ENCODE measurements around the gene JMJD1C.

GRCh38 chr10:63470928-63471327 is 5.2 kb upstream of the JMJD1C start:
- TF ChIP-seq, protein P1, sequence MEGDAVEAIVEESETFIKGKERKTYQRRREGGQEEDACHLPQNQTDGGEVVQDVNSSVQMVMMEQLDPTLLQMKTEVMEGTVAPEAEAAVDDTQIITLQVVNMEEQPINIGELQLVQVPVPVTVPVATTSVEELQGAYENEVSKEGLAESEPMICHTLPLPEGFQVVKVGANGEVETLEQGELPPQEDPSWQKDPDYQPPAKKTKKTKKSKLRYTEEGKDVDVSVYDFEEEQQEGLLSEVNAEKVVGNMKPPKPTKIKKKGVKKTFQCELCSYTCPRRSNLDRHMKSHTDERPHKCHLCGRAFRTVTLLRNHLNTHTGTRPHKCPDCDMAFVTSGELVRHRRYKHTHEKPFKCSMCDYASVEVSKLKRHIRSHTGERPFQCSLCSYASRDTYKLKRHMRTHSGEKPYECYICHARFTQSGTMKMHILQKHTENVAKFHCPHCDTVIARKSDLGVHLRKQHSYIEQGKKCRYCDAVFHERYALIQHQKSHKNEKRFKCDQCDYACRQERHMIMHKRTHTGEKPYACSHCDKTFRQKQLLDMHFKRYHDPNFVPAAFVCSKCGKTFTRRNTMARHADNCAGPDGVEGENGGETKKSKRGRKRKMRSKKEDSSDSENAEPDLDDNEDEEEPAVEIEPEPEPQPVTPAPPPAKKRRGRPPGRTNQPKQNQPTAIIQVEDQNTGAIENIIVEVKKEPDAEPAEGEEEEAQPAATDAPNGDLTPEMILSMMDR (IDR thresholded peaks at IDR 0.05): no peak
- TF ChIP-seq POLR2A (IDR thresholded peaks at IDR 0.05; ENCODE audit: low read length): no peak
- no peak for TF ChIP-seq ESRRA (IDR thresholded peaks at IDR 0.05; ENCODE audit: borderline replicate concordance, low read length)
- TF ChIP-seq USF2 (IDR thresholded peaks at IDR 0.05): no peak
- TF ChIP-seq SMC3 (IDR thresholded peaks at IDR 0.05): no peak
- TF ChIP-seq CHD4 (IDR thresholded peaks at IDR 0.05; ENCODE audit: borderline replicate concordance): no peak
- TF ChIP-seq EP300 (IDR thresholded peaks at IDR 0.05): no peak
- no peak for TF ChIP-seq FOSL2 (IDR thresholded peaks at IDR 0.05)
- no peak for TF ChIP-seq FOSL2 (CRISPR knock-in tag; IDR thresholded peaks at IDR 0.05)
- TF ChIP-seq, protein P2, sequence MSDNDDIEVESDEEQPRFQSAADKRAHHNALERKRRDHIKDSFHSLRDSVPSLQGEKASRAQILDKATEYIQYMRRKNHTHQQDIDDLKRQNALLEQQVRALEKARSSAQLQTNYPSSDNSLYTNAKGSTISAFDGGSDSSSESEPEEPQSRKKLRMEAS (IDR thresholded peaks at IDR 0.05): no peak
- peak; percentile 71 for TF ChIP-seq MAFK (IDR thresholded peaks at IDR 0.05; ENCODE audit: partially characterized antibody)
- TF ChIP-seq JUNB (IDR thresholded peaks at IDR 0.05): no peak
- TF ChIP-seq PBX3 (IDR thresholded peaks at IDR 0.05): no peak
